Measurements from ENCODE around the gene MORN1. TPM values are rescaled to one million over a fixed set of nuclear protein-coding genes. Genes with fewer than 3 reads are reported as not detected.
A peak's percentile ranks its signal among the peaks of the same experiment; 100 is the strongest.

MORN1 gene
- total RNA-seq, 2 experiments from 2014 or later, result 10.5 to 11.6 TPM

GRCh38 chr1:2377751-2378440 is 13.5 kb downstream of the MORN1 start:
- Mint-ChIP-seq H3K4me3 (no peak overlapping the region), H3K9me3 (no peaks in the 10 kb centered on the region), H3K36me3 (no peaks in the 10 kb centered on the region), H3K27ac (no peak overlapping the region), H3K4me1 (no peaks in the 10 kb centered on the region), H3K27me3 (no peaks in the 10 kb centered on the region)
- DNase-seq (no peak), ATAC-seq (ENCODE audit: low read depth) (no peak)
- POLR2A ChIA-PET, result no interaction called here

- POLR2A ChIA-PET, result no interaction called here
These were observed 14.3 kb downstream of the MORN1 start for GRCh38 chr1:2376931-2377672.

DNA sequence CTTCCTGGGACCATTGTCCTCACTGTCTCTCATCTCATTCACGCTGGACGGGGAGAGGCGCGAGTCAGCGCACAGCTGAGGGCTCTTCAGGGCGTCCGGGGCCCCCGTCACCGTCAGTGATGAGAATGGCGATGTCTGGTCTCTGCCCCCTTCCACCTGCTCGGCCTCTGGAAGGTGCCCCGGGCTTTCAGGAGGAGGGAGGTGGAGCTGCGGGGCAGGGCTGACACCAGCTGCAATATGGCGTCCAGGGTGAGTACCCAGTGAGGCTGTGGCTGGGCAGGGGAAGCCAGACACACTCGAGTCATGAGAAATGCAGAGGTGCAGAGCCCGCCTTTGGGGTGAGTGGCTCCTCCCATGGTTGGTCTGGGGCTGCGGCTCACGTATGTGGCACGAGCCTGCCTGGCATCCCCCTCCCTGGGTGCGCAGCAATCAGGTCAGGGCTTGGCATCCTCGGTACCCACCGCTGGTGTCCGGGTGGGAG is 15.1 kb downstream of the MORN1 start:
- no peak overlapping the region for H3K27ac Mint-ChIP-seq
- no peaks in the 10 kb centered on the region for H3K36me3 Mint-ChIP-seq
- POLR2A ChIA-PET, result no interaction called here
- H3K4me3 Mint-ChIP-seq, result no peak overlapping the region
- DNase-seq (no peak), ATAC-seq (ENCODE audit: low read depth) (no peak)
- H3K4me1 Mint-ChIP-seq, result no peaks in the 10 kb centered on the region
- H3K27me3 Mint-ChIP-seq, result no peaks in the 10 kb centered on the region
- H3K9me3 Mint-ChIP-seq, result no peaks in the 10 kb centered on the region

More at GRCh38 chr1:2376931-2377672, 14.3 kb downstream of the MORN1 start:
- H3K27ac Mint-ChIP-seq, result no peak overlapping the region
- H3K9me3 Mint-ChIP-seq, result no peaks in the 10 kb centered on the region
- no peak for ATAC-seq (ENCODE audit: low read depth)
- no peak overlapping the region for H3K4me3 Mint-ChIP-seq
- no peaks in the 10 kb centered on the region for H3K4me1 Mint-ChIP-seq
- no peaks in the 10 kb centered on the region for H3K36me3 Mint-ChIP-seq
- DNase-seq, result no peak
- no peaks in the 10 kb centered on the region for H3K27me3 Mint-ChIP-seq

DNA sequence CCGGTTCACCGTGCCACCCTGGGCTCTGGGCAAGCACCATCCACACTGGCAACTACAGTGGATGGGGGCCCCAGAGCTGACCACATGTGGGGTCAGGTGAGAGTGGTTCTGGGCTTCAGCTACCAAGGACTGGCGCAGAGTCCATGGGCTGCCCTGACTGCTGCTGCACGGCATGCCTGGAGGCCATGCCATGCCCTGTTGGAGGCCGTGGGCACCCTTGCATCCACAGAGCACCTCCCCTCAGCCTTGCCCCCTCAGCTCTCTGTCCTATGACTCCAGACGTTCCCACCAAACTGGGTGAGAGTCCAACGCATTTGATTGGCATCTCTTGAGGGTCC is 15.5 kb downstream of the MORN1 start:
- Mint-ChIP-seq H3K4me1 (no peaks in the 10 kb centered on the region), H3K36me3 (no peaks in the 10 kb centered on the region), H3K27ac (no peak overlapping the region), H3K4me3 (no peak overlapping the region), H3K27me3 (no peaks in the 10 kb centered on the region), H3K9me3 (no peaks in the 10 kb centered on the region)
- ATAC-seq (ENCODE audit: low read depth) (no peak), DNase-seq (no peak)
- POLR2A ChIA-PET, result no interaction called here

GRCh38 chr1:2375246-2375922 is 16.0 kb downstream of the MORN1 start:
- no peaks in the 10 kb centered on the region for H3K36me3 Mint-ChIP-seq
- no peak overlapping the region for H3K27ac Mint-ChIP-seq
- H3K9me3 Mint-ChIP-seq, result no peaks in the 10 kb centered on the region
- H3K27me3 Mint-ChIP-seq, result no peaks in the 10 kb centered on the region
- DNase-seq, result no peak
- POLR2A ChIA-PET, result no interaction called here
- no peak for ATAC-seq (ENCODE audit: low read depth)
- H3K4me3 Mint-ChIP-seq, result no peak overlapping the region
- H3K4me1 Mint-ChIP-seq, result no peaks in the 10 kb centered on the region

- no peak overlapping the region for H3K4me3 Mint-ChIP-seq
- DNase-seq, result peak; percentile 16
- POLR2A ChIA-PET, result no interaction called here
- H3K36me3 Mint-ChIP-seq, result no peaks in the 10 kb centered on the region
- no peaks in the 10 kb centered on the region for H3K27me3 Mint-ChIP-seq
- no peak for ATAC-seq (ENCODE audit: low read depth)
- no peak overlapping the region for H3K27ac Mint-ChIP-seq
- H3K4me1 Mint-ChIP-seq, result no peaks in the 10 kb centered on the region
- H3K9me3 Mint-ChIP-seq, result no peaks in the 10 kb centered on the region
These were observed 16.9 kb downstream of the MORN1 start for GRCh38 chr1:2374252-2375155.

- no peak overlapping the region for H3K4me3 Mint-ChIP-seq
- H3K36me3 Mint-ChIP-seq, result no peaks in the 10 kb centered on the region
- H3K4me1 Mint-ChIP-seq, result no peaks in the 10 kb centered on the region
- POLR2A ChIA-PET, result no interaction called here
- DNase-seq (peak; percentile 28), ATAC-seq (ENCODE audit: low read depth) (no peak)
- H3K27ac Mint-ChIP-seq, result no peak overlapping the region
- H3K27me3 Mint-ChIP-seq, result no peaks in the 10 kb centered on the region
- H3K9me3 Mint-ChIP-seq, result no peaks in the 10 kb centered on the region
These were observed 17.7 kb downstream of the MORN1 start for GRCh38 chr1:2373551-2374251.

DNA sequence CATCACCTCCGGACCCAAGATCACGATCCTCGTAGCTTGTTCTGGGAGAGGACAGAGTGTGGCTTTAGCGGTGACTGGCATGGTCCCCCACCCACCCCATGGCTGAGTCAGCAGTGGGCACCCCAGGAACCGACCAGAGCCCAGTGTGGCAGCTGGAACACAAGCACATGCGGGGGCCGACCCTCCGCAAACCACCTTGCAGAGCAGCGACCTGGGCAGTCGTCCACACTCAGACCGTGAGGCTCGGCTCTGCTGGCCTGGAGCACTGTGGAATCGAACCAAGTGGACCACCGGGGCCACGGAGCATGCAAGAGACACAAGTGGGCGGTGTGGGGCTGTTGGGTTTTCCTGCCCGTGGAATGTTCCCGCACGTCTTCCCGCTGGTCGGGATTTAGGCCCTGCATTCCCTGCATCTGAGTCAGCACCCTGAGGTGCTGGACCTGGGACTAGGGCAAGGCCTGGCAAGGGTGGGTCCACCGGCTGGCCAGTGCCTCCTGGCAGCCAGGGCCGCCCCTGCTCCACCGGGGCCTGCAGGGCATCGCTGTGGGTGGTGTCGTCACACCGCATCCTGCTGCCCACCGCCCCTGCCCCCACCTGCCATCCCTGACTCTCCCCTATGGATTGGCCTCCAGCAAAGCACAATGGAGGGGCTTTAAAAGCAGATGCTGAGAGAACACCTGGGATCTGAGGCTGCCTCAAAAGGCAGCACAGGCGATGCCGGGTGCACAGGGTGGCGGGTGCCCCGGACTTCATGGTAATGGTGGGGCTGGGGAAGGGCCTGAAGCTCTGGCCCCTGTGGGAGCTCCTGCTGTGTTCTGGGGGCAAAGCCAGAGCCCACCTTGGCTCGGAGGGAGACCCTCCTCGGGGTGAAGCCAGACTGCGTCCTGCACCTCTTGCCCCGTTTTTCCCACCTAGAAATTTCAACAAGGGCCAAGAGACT is 18.5 kb downstream of the MORN1 start:
- DNase-seq (peak; percentile 9), ATAC-seq (ENCODE audit: low read depth) (no peak)
- no peaks in the 10 kb centered on the region for H3K4me1 Mint-ChIP-seq
- H3K36me3 Mint-ChIP-seq, result no peaks in the 10 kb centered on the region
- H3K9me3 Mint-ChIP-seq, result no peaks in the 10 kb centered on the region
- H3K27me3 Mint-ChIP-seq, result no peaks in the 10 kb centered on the region
- H3K4me3 Mint-ChIP-seq, result no peak overlapping the region
- POLR2A ChIA-PET, result no interaction called here
- no peak overlapping the region for H3K27ac Mint-ChIP-seq

- Mint-ChIP-seq H3K4me3 (no peak overlapping the region), H3K36me3 (no peaks in the 10 kb centered on the region), H3K27me3 (peaks cover 1% of the 10 kb centered on the region), H3K27ac (no peak overlapping the region), H3K9me3 (peaks cover under 1% of the 10 kb centered on the region), H3K4me1 (no peaks in the 10 kb centered on the region)
- POLR2A ChIA-PET, result no interaction called here
- no peak for DNase-seq
- ATAC-seq (ENCODE audit: low read depth), result no peak
These were observed 23.2 kb downstream of the MORN1 start for GRCh38 chr1:2368053-2368744.

- Mint-ChIP-seq H3K27me3 (peaks cover 3% of the 10 kb centered on the region), H3K27ac (no peak overlapping the region), H3K36me3 (no peaks in the 10 kb centered on the region), H3K4me3 (no peak overlapping the region), H3K4me1 (no peaks in the 10 kb centered on the region), H3K9me3 (peaks cover 1% of the 10 kb centered on the region)
- POLR2A ChIA-PET, result no interaction called here
- ATAC-seq (ENCODE audit: low read depth) (no peak), DNase-seq (no peak)
These were observed 27.4 kb downstream of the MORN1 start for GRCh38 chr1:2363847-2364513.

- peaks cover 1% of the 10 kb centered on the region for H3K9me3 Mint-ChIP-seq
- DNase-seq, result no peak
- no peak overlapping the region for H3K4me3 Mint-ChIP-seq
- no peak overlapping the region for H3K27ac Mint-ChIP-seq
- POLR2A ChIA-PET, result no interaction called here
- no peak for ATAC-seq (ENCODE audit: low read depth)
- H3K4me1 Mint-ChIP-seq, result no peaks in the 10 kb centered on the region
- no peaks in the 10 kb centered on the region for H3K36me3 Mint-ChIP-seq
- H3K27me3 Mint-ChIP-seq, result peaks cover 3% of the 10 kb centered on the region
These were observed 30.6 kb downstream of the MORN1 start for GRCh38 chr1:2360588-2361364.

Data from activated naive CD8-positive, alpha-beta T cell treated with anti-CD3 and anti-CD28 coated beads, Interleukin-2, amount 10 ng/mL, durations not matched to agents 7 days and 5 days (primary cell).